ENCODE data around the gene PELI2. TPM values are rescaled to one million over a fixed set of nuclear protein-coding genes. Genes with fewer than 3 reads are reported as not detected.
A peak's percentile ranks its signal among the peaks of the same experiment; 100 is the strongest.

PELI2 gene
- total and polyA plus RNA-seq, 2 of the 4 experiments (the other 2 are of a cell fraction) = 6.0 to 36.7 TPM

DNA sequence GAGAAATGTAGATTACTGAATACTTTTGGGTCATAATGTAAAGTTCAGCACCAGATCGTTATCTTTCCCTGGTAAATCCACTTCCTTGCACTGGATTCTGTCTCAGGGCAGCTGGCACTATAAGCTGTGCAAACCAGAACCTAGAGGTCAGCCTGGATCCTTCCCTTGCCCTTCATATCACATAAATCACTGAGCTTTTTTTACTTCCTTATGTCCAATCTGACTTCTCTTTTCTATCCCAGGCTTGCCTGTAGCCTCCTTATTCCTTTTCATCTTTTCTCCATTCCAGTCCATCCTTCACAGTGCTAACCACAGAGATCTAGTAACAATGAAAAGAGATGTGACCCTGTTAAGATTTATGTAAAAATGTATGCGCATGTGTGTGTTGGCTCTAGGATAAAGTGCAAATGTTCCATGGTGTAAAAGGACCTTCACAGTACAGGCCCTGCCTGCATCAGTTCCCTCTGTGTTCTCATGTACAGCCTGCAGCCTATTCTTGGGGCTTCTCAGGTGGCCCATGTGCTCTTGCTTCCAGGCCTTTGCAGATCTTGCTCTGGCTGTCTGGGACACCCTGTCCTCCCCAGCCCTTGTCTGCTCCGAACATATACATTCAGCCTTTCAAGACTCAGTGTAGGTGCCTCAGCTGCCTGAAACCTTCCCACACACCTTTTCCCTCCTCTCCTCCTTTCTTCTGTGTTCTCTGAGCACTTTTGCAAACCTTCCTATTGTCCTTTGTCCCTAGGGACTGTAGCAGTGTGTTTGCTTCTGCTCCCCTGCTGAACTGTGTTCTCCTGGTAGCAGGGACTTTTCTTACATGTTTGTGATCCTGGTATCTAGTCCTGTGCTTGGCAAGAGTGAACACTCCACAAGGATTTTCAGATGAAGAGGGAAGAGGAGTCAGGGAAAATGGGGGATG lies 30.0 kb downstream of the PELI2 start:
- H3K9me1 ChIP-seq (ENCODE audit: insufficient read depth, low read length) = peaks cover 13% of the 10 kb centered on the region
- dilution Hi-C loops (cut with HindIII; ENCODE audit: low sequenced_read_pairs, unreplicated experiment) = no loop called here
- no peak overlapping the region for H2BK5ac ChIP-seq (ENCODE audit: low read depth, low read length, poor library complexity, severe bottlenecking)
- peaks cover 25 to 76% of the 10 kb centered on the region in 2 experiments for H3K79me1 ChIP-seq (ENCODE audit: low read depth in 1 of 2, low read length in 2 of 2)
- H2BK15ac ChIP-seq (ENCODE audit: low read depth, low read length) = no peak overlapping the region
- H3K4me3 ChIP-seq (ENCODE audit: insufficient read depth, low read depth, low read length) = no peak overlapping the region
- ChIA-PET CTCF (interaction anchor here (0.7 kb wide), 1 partner anchor 271 kb away, joined by 3 read pairs; no protein-coding TSS in a partner anchor), POLR2A (ENCODE audit: unreplicated experiment) (no interaction called here)
- no peak overlapping the region for H2BK20ac ChIP-seq (ENCODE audit: low read depth, low read length)
- H2AK9ac ChIP-seq (replicated peaks; ENCODE audit: low read depth, low read length, poor library complexity) = no peak overlapping the region
- no peak overlapping the region for H3K9ac ChIP-seq (ENCODE audit: low read depth, low read length)
- no peak overlapping the region for H2BK120ac ChIP-seq (ENCODE audit: low read depth, low read length)
- peaks cover 41% of the 10 kb centered on the region; the same call in 1 of the 2 replicates for H4K20me1 ChIP-seq (ENCODE audit: insufficient read depth, low read length)
- WGBS, 2 experiments (ENCODE audit: extremely low coverage in 2 of 2, insufficient read length in 1 of 2) = 71% methylated on average over 1 of the region's 3 CpGs; no CpG with 5 or more reads in 1 of the 2 experiments
- intact Hi-C loops (cut with micrococcal nuclease) = no loop called here
- no peak overlapping the region for H4K8ac ChIP-seq (ENCODE audit: low read depth in 2 of 2, low read length in 2 of 2)
- ATAC-seq (ENCODE audit: low read depth) = no peak
- no peak overlapping the region for H2AK5ac ChIP-seq (ENCODE audit: low read depth, low read length)
- no peaks in the 10 kb centered on the region for H3K36me3 ChIP-seq (ENCODE audit: control insufficient read depth, insufficient read depth, low read length)
- H3K4me1 ChIP-seq (ENCODE audit: control insufficient read depth, insufficient read depth, low read length) = peaks cover 14% of the 10 kb centered on the region
- H3K4ac ChIP-seq (ENCODE audit: low read depth, low read length) = no peak overlapping the region; the same call in 1 of the 2 replicates
- H3K18ac ChIP-seq (ENCODE audit: low read depth, low read length) = peak overlapping the region; percentile 8; the same call in 1 of the 2 replicates
- H3K23ac ChIP-seq (ENCODE audit: low read depth, low read length) = no peak overlapping the region; the same call in 1 of the 2 replicates
- BruUV-seq (replicated peaks) = no TSS peak
- H3K4me2 ChIP-seq (ENCODE audit: low read depth, low read length) = no peak overlapping the region
- DNase-seq = no peak
- no peaks in the 10 kb centered on the region for H3K9me3 ChIP-seq (ENCODE audit: control insufficient read depth, insufficient read depth, low read length)
- no peak overlapping the region for H3K56ac ChIP-seq (ENCODE audit: extremely low read depth, insufficient read depth, low read length)
- H4K91ac ChIP-seq (ENCODE audit: insufficient read depth, low read depth, low read length) = no peak overlapping the region
- TF ChIP-seq RAD21 (IDR thresholded peaks at IDR 0.05; ENCODE audit: low read length) = no peak
- no peak for TF ChIP-seq RCOR1 (IDR thresholded peaks at IDR 0.05; ENCODE audit: insufficient replicate concordance, low read length)
- H3K27ac ChIP-seq (ENCODE audit: insufficient read depth, low read length) = no peak overlapping the region
- no peak overlapping the region for H3K14ac ChIP-seq (replicated peaks; ENCODE audit: low read depth, low read length)
- H4K5ac ChIP-seq (ENCODE audit: low read depth, low read length) = peak overlapping the region; percentile 64; the same call in 1 of the 2 replicates
- no peak overlapping the region for H2AFZ ChIP-seq (replicated peaks; ENCODE audit: low read length, poor library complexity)
- in situ Hi-C loops (cut with MboI; ENCODE audit: low sequenced_read_pairs) = no loop called here
- no peaks in the 10 kb centered on the region for H3K27me3 ChIP-seq (ENCODE audit: control insufficient read depth, insufficient read depth, low read length)
